Omental fat pad (tissue), 4 donors: Measurements from ENCODE around the gene LHB. TPM values are rescaled to one million over a fixed set of nuclear protein-coding genes. Genes with fewer than 3 reads are reported as not detected.

Experiments used
- ATAC-seq: fragments of 150-250 bp; one replicate; pipeline ENCODE4 v1.9.1; 2016; ENCODE audit warnings: mild to moderate bottlenecking, moderate library complexity; ENCODE audit not compliant: low FRiP score
- DNase-seq: peaks from one replicate; pipeline ENCODE4 v3.0.0-alpha.2; 2019; ENCODE audit warnings: low spot score
- CTCF ChIP-seq, 3 donors: fragments of 450-650 bp; IDR thresholded peaks; one replicate each; pipeline ENCODE4 v1.5.1; 2016 to 2017; ENCODE audit warnings: antibody characterized with exemption in 3 of 3, mild to moderate bottlenecking in 3 of 3, moderate library complexity in 2 of 3
- total RNA-seq, 4 donors: library from RNA; depleted of rRNA; stranded (reverse); fragments of >200 nt; gene quantifications; one replicate each; pipeline ENCODE4 v1.1.0, GENCODE V29; 2016

LHB gene
- total RNA-seq, 4 donors from 2014 or later, result not detected

DNA sequence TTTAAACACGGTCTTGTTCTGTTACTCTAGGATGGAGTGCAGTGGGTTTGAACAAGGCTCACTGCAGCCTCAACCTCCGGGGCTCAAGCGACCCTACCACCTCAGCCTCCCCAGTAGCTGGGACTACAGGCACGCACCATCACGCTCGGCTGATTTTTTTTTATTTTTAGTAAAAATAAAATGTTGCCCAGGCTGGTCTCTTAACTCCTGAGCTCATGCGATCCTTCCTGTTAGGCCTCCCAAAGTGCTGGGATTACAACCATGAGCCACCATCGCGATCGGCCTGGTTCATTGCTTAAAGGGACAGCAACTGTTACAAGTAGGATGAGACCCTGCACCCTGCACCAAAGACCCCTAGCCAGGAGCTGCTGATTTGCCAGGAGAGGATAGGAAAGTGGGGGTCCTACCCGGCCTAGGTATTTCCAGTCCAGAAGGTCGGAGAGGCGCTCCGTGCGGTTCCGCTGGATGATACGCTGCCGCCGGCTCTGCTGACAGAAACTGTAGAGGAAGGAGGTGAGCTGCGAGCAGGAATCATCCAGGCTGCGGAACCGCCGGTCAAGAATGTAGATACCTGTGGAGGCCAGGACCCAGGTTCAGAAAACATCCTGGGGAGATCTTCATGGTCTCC, 46.6 kb downstream of the LHB start:
- no peak for TF ChIP-seq CTCF (IDR thresholded peaks at IDR 0.05)
- DNase-seq (no peak), ATAC-seq (no peak)

GRCh38 chr19:48969276-48970138, 47.4 kb downstream of the LHB start:
- no peak for ATAC-seq
- no peak for TF ChIP-seq CTCF (IDR thresholded peaks at IDR 0.05)
- no peak for DNase-seq

DNA sequence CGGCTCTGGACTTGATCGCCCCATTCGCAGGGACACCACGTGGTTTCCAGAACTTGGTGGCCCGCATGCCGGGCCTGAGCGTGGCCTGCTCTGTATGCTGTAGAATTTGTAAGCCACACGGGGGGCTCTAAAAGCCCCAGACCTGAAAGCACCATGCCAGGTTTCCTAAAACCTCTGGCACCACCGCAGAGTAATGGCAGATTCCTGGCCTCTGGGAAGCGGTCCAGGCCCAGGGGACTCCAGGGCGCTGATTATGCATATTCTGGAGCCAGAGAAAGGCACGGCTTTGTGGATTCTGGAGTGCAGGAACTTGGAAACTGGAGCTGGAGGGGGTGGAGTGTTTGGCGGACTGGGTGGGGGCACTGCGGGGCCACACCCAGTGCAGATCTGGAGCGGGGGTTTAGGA, 48.1 kb downstream of the LHB start:
- DNase-seq (no peak), ATAC-seq (no peak)
- TF ChIP-seq CTCF (IDR thresholded peaks at IDR 0.05), result no peak

DNA sequence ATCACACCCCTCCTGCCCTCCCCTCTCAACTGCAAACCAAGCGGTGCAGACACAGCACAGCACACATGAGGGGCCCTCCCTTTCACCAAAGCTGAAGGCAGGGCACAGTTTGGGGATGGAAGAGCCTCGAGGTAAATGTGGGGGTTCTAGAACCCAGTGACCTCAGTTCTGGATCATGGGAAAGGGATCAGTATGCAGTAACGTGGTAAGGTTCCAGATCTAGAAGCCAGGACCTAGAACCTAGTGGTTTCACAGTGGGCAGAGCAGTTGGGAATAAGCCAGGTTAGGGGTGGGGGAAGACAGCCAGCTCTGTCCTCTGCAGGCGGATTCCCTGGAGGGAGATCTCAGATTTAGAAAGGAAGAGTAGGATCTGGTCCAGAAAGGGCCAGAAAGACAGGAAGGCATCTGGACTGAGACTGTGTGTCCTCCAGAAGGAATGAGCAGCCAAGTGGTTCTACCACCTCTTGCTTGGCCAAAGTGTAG, 48.7 kb downstream of the LHB start:
- no peak for DNase-seq
- peak; percentile 5 for ATAC-seq

GRCh38 chr19:48967346-48968178, 49.3 kb downstream of the LHB start:
- no peak for DNase-seq
- peak; percentile 1 for ATAC-seq
- no peak for TF ChIP-seq CTCF (IDR thresholded peaks at IDR 0.05)

More for the DNA sequence above, 48.7 kb downstream of the LHB start:
- TF ChIP-seq CTCF (IDR thresholded peaks at IDR 0.05), result no peak

- ATAC-seq (no peak), DNase-seq (no peak)
- TF ChIP-seq CTCF (IDR thresholded peaks at IDR 0.05), result no peak
Measured at GRCh38 chr19:48966541-48967345, 50.1 kb downstream of the LHB start.
